GM12892 (cell line): ENCODE results near the gene CCDC97.

Experiments used
- POLR2A ChIP-seq: IDR thresholded peaks from 2 replicates; pipeline ENCODE4 v1.6.1; 2011; ENCODE audit warnings: low read depth, low read length, control low read depth
- POLR2AphosphoS5 ChIP-seq: IDR thresholded peaks from 2 replicates; pipeline ENCODE4 v1.6.1; 2011; ENCODE audit warnings: low read depth, low read length, control low read depth
- TAF1 ChIP-seq: IDR thresholded peaks from 2 replicates; pipeline ENCODE4 v1.6.1; 2011; ENCODE audit warnings: low read depth, mild to moderate bottlenecking, control low read depth, low read length, borderline replicate concordance

DNA sequence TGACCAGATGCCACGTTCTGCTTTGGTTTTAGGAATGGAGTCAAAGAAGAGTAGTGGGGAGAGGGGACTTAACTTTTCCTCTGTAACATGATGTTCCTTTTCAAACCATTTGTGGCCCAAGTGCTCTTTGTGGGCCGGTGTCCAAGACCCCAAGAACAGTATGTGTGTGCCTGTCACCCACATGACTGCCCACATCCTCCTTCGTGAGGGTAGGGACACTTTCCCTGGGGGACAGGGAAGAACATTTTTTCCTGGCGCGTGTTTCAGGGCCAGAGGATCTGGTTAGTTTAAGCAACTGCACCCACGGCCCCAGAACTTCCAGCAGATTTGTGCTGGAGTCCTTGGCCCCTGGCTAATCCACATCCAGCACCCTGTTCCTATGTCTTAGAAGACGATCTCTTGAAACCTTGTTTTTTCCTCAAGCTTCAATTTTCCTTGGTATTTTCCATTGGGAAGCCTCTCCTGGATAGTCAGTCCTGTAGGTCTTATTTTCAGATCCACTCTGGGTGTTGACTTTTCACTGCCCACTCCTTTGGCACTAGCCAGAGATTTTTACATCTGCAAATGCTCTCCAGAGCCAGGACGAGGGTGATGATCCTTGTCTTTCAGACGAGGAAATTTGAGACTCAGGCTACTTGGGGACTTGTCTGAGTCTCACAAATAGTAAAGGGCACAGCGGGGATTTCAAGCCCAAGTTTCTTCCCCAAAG is 10.8 kb upstream of the CCDC97 start:
- TF ChIP-seq POLR2A (no peak), TAF1 (no peak), POLR2AphosphoS5 (0 out of 2 replicates have a peak, but pooled peaks have one; percentile 7)
